ENCODE data around the gene EHD4. TPM values are rescaled to one million over a fixed set of nuclear protein-coding genes. Genes with fewer than 3 reads are reported as not detected.

EHD4 gene
- polyA plus RNA-seq, 2 donors, result 12.7 to 13.4 TPM

DNA sequence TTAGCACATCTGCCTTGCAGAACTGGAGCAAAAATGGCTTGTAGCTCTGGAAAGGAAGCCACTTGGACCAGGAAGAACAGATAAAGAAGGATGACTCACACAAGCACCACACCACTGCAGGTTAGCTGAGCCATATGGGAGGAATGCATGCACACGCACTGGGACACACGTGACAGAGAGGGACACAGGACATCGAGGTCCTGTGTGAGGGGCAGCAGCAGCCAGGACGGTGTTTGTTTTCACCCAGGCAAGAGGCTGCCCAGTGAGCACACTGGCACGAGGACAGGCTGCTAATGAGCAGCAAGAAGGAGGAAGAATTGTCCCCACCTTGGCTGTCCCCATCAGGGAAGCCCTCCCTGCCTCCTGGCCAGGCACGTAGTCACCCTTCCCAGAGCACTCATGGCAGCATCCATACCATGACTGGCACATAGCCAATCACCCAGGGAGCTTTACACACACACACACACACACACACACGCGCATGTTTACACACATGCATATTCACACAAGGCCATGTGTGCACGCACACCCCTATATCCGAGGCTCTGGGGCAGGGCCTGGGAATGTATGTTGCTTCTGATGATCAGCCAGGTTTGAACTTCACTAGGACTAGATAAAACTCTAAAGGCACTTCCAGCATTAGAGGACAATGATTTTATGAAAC, 54.5 kb downstream of the EHD4 start:
- Histone ChIP-seq H3K27ac (ENCODE audit: low read depth in 2 of 2, low read length in 1 of 2) (peak overlapping the region; percentile 61 to 72), H3K9me3 (ENCODE audit: control insufficient read depth in 2 of 2, insufficient read depth in 1 of 2, low read depth in 1 of 2, low read length in 1 of 2) (no peaks in the 10 kb centered on the region), H3K4me1 (ENCODE audit: control insufficient read depth in 2 of 2, insufficient read depth in 2 of 2, low read length in 1 of 2) (peaks cover 3 to 9% of the 10 kb centered on the region in 2 donors), H3K4me3 (ENCODE audit: low read depth in 1 of 2, low read length in 2 of 2) (no peak overlapping the region), H3K36me3 (ENCODE audit: control insufficient read depth in 2 of 2, insufficient read depth in 2 of 2, low read length in 1 of 2) (peaks cover 4 to 20% of the 10 kb centered on the region in 2 donors), H3K27me3 (ENCODE audit: control insufficient read depth in 1 of 2, insufficient read depth in 2 of 2, low read length in 2 of 2) (no peaks in the 10 kb centered on the region)
- WGBS, 2 donors, result 70% methylated on average over 10 of the region's 10 CpGs

DNA sequence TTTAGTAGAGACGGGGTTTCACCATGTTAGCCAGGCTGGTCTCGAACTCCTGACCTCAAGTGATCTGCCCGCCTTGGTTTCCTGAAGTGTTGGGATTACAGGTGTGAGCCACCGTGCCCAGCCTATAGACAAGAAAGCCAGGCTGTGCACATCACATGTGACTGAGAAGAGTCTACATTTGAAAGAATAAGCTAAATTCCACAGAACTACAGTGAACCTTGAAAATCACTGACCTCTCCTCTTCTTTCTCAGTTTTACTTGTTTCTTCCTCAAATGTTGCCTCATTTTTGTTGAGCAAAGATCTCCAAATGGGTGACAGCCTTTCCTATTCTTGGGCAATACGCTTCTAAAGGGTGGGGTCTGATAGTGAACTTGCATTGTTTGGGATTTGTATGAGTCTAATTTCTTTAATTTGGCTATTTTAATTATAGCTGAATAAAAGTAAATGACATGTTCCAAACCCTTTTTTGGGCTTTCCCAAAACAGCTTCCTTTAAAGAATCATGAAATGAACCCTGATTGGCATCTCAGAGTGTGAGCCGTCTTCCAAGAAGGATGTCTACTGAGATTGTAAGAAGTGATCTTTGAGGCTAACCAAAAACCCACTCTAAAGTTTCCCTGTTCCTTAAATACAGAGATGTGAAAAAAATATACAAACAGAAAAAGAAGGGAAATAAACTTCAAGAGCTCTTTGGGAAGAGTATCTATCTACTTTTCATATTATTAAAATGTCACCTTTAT, 56.9 kb downstream of the EHD4 start:
- Histone ChIP-seq H3K9me3 (ENCODE audit: control insufficient read depth in 2 of 2, insufficient read depth in 1 of 2, low read depth in 1 of 2, low read length in 1 of 2) (no peaks in the 10 kb centered on the region), H3K4me3 (ENCODE audit: low read depth in 1 of 2, low read length in 2 of 2) (no peak overlapping the region), H3K36me3 (ENCODE audit: control insufficient read depth in 2 of 2, insufficient read depth in 2 of 2, low read length in 1 of 2) (peaks cover 4 to 18% of the 10 kb centered on the region in 2 donors), H3K27me3 (ENCODE audit: control insufficient read depth in 1 of 2, insufficient read depth in 2 of 2, low read length in 2 of 2) (no peaks in the 10 kb centered on the region), H3K4me1 (ENCODE audit: control insufficient read depth in 2 of 2, insufficient read depth in 2 of 2, low read length in 1 of 2) (peaks cover 3 to 16% of the 10 kb centered on the region in 2 donors), H3K27ac (ENCODE audit: low read depth in 2 of 2, low read length in 1 of 2) (no peak overlapping the region)
- WGBS, 2 donors, result 90 to 91% methylated on average over 6 of the region's 6 CpGs

DNA sequence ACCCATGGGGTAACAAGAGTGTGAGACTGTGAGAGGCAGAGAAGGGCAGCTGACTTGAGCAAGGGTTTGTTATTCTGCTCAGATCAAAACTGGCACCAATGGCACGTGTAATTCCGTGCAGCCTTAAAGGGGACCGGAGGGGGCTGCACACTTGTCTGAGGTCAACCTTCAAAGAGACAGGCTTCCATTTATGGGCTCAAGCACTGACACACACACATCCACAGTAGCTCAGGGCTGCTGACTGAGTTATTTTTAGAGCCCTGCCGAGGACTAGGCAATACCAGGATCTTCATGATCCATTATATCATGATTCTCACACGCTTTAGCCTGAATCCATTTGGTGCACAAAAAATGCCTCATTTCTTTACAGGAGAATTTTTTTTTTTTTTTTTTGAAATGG, 57.9 kb downstream of the EHD4 start:
- Histone ChIP-seq H3K27me3 (ENCODE audit: control insufficient read depth in 1 of 2, insufficient read depth in 2 of 2, low read length in 2 of 2) (no peaks in the 10 kb centered on the region), H3K27ac (ENCODE audit: low read depth in 2 of 2, low read length in 1 of 2) (no peak overlapping the region), H3K4me1 (ENCODE audit: control insufficient read depth in 2 of 2, insufficient read depth in 2 of 2, low read length in 1 of 2) (peaks cover 3 to 15% of the 10 kb centered on the region in 2 donors), H3K4me3 (ENCODE audit: low read depth in 1 of 2, low read length in 2 of 2) (no peak overlapping the region), H3K9me3 (ENCODE audit: control insufficient read depth in 2 of 2, insufficient read depth in 1 of 2, low read depth in 1 of 2, low read length in 1 of 2) (no peaks in the 10 kb centered on the region), H3K36me3 (ENCODE audit: control insufficient read depth in 2 of 2, insufficient read depth in 2 of 2, low read length in 1 of 2) (peaks cover 6 to 18% of the 10 kb centered on the region in 2 donors)
- 71 to 77% methylated on average over 5 of the region's 5 CpGs for WGBS, 2 donors

DNA sequence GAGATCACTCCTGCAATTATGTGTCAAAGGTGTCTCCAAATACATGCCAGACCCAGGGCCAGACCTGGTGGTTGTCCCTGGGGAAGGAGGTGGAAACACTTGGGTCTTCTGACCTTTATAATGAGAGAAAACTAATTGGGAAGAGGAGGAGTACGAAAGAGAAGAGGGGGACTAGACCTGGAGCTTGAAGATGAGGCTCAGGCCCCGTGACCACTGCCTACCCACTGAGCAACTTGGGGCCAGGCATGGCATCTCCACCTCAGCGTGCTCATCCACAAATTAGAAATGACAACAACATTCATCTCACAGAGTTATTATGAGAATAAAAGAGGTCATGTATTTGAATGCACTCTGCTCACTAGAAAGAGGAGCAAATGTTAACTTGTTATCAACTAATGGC, 59.1 kb downstream of the EHD4 start:
- peak overlapping the region in 1 of 2 donors; percentile 37 for H3K27ac ChIP-seq (ENCODE audit: low read depth in 2 of 2, low read length in 1 of 2)
- peaks cover 0 to 13% of the 10 kb centered on the region in 2 donors for H3K4me1 ChIP-seq (ENCODE audit: control insufficient read depth in 2 of 2, insufficient read depth in 2 of 2, low read length in 1 of 2)
- no peaks in the 10 kb centered on the region for H3K9me3 ChIP-seq (ENCODE audit: control insufficient read depth in 2 of 2, insufficient read depth in 1 of 2, low read depth in 1 of 2, low read length in 1 of 2)
- H3K4me3 ChIP-seq (ENCODE audit: low read depth in 1 of 2, low read length in 2 of 2), result no peak overlapping the region
- H3K36me3 ChIP-seq (ENCODE audit: control insufficient read depth in 2 of 2, insufficient read depth in 2 of 2, low read length in 1 of 2), result peaks cover 9 to 17% of the 10 kb centered on the region in 2 donors
- no peaks in the 10 kb centered on the region for H3K27me3 ChIP-seq (ENCODE audit: control insufficient read depth in 1 of 2, insufficient read depth in 2 of 2, low read length in 2 of 2)
- WGBS, 2 donors, result 77 to 81% methylated on average over 3 of the region's 3 CpGs

DNA sequence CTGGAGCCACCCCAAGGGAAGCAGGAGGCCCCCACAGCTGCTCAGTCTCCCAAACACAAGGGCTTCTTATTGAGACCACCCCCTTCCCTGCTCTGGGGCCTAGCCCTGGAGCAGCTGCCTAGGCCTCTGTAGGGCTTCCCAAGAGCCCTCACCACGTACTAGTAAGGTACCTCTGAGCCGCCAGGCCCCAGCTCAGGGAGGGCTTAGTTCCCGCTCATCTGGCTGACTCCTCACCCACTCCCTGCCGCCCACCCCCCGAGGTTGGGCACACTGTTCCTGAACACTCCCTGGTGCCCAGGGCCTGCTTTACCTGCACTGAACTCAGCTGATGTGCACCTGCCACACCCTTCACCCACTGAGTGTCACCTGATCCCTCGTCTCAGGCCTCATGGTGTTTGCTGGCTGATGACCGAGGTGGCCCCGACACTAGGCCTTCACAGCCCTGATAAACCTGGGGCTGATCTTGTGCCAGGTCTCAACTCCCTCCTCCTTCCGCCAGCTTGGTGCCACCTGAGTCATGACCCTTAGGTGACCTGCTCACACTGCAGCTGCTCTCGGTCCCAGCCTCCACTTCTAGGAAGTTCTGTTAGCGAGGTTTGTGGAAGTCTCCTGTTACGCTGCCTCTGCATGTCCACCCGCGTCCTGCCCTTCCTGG, 60.5 kb downstream of the EHD4 start:
- Histone ChIP-seq H3K27me3 (ENCODE audit: control insufficient read depth in 1 of 2, insufficient read depth in 2 of 2, low read length in 2 of 2) (no peaks in the 10 kb centered on the region), H3K9me3 (ENCODE audit: control insufficient read depth in 2 of 2, insufficient read depth in 1 of 2, low read depth in 1 of 2, low read length in 1 of 2) (no peaks in the 10 kb centered on the region), H3K36me3 (ENCODE audit: control insufficient read depth in 2 of 2, insufficient read depth in 2 of 2, low read length in 1 of 2) (peaks cover 9 to 13% of the 10 kb centered on the region in 2 donors), H3K27ac (ENCODE audit: low read depth in 2 of 2, low read length in 1 of 2) (peak overlapping the region; percentile 48 to 70), H3K4me3 (ENCODE audit: low read depth in 1 of 2, low read length in 2 of 2) (no peak overlapping the region), H3K4me1 (ENCODE audit: control insufficient read depth in 2 of 2, insufficient read depth in 2 of 2, low read length in 1 of 2) (peaks cover 0 to 7% of the 10 kb centered on the region in 2 donors)
- 69 to 81% methylated on average over 14 of the region's 14 CpGs for WGBS, 2 donors

DNA sequence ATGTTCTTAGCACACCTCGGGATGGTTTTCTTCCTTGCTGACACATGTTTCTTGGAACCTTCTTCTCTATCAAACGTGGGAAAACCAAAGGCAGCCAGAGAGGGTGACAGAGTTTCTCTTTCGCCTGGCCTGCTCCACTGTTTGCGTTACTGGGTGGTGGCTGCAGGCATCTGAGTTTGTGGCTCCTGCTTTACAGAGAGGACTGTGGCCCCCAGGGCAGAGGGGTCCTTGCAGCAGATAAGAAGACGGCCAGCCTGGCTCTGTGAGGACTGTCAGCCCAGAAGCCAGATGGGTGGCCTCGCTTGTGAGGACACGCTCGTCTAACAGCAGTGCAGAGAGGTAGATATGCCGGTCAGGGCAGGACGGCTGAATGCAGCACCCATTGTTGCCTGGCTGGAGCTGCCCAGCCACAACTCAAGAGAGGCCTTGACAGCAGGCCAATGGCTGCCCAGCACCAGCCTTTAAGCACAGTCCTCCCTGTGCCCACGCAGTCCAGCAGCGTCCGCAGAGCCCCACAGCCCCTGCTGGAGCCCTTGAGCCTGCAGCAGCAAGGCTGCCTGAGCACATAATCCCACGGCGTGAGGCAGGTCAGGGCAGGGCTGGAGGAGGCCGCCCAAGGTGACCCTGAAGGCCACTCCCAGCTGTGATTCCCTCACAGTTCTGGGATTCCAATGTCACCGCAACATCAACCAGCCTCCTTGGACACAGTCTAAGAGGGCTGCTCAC, 63.5 kb downstream of the EHD4 start:
- Histone ChIP-seq H3K9me3 (ENCODE audit: control insufficient read depth in 2 of 2, insufficient read depth in 1 of 2, low read depth in 1 of 2, low read length in 1 of 2) (no peaks in the 10 kb centered on the region), H3K27me3 (ENCODE audit: control insufficient read depth in 1 of 2, insufficient read depth in 2 of 2, low read length in 2 of 2) (no peaks in the 10 kb centered on the region), H3K4me1 (ENCODE audit: control insufficient read depth in 2 of 2, insufficient read depth in 2 of 2, low read length in 1 of 2) (peaks cover 0 to 7% of the 10 kb centered on the region in 2 donors), H3K4me3 (ENCODE audit: low read depth in 1 of 2, low read length in 2 of 2) (no peak overlapping the region), H3K27ac (ENCODE audit: low read depth in 2 of 2, low read length in 1 of 2) (no peak overlapping the region), H3K36me3 (ENCODE audit: control insufficient read depth in 2 of 2, insufficient read depth in 2 of 2, low read length in 1 of 2) (peaks cover 9 to 22% of the 10 kb centered on the region in 2 donors)
- WGBS, 2 donors, result 72 to 83% methylated on average over 17 of the region's 17 CpGs

DNA sequence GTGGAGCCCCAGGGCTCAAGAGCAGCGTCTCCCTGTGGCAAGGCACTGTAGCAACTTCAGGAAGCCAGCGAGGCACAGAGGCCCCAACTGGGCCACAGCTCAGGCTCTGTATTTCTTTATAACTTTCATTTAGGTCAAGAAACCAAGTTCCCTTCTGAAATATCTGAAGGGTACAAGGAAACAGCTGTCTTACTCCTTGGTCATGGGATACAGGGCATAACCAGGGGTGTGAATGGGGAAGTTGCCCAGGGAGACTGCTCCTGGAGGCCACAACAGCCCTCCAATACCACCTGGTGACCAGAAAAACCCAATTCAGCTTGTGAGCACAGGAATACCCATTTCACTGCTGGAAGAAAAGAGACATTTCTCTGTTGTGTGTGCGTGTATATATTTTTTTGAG, 65.2 kb downstream of the EHD4 start:
- no peak overlapping the region for H3K4me3 ChIP-seq (ENCODE audit: low read depth in 1 of 2, low read length in 2 of 2)
- H3K27me3 ChIP-seq (ENCODE audit: control insufficient read depth in 1 of 2, insufficient read depth in 2 of 2, low read length in 2 of 2), result no peaks in the 10 kb centered on the region
- no peak overlapping the region for H3K27ac ChIP-seq (ENCODE audit: low read depth in 2 of 2, low read length in 1 of 2)
- peaks cover 9 to 22% of the 10 kb centered on the region in 2 donors for H3K36me3 ChIP-seq (ENCODE audit: control insufficient read depth in 2 of 2, insufficient read depth in 2 of 2, low read length in 1 of 2)
- 93% methylated on average over 3 of the region's 3 CpGs for WGBS, 2 donors
- H3K4me1 ChIP-seq (ENCODE audit: control insufficient read depth in 2 of 2, insufficient read depth in 2 of 2, low read length in 1 of 2), result peaks cover 0 to 6% of the 10 kb centered on the region in 2 donors
- no peaks in the 10 kb centered on the region for H3K9me3 ChIP-seq (ENCODE audit: control insufficient read depth in 2 of 2, insufficient read depth in 1 of 2, low read depth in 1 of 2, low read length in 1 of 2)

DNA sequence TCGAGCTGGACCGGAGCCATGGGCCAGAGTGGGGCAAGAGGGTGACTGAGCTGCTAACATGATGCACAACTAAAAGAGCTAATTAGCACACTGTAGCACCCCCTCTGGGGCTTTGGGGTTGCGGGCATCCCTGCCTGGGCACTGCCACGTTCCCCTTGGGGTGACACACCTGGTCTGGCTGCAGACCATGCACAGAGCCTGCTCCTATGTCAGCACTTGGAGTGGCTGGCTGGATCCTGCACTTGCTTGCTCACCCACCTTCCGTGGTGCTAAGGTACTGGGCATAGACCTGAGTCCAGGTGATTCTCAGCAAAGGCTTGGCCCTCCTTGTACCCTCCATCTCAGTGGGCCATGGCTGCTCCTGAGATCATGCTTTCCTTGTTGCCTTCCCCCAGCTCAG, 65.7 kb downstream of the EHD4 start:
- Histone ChIP-seq H3K9me3 (ENCODE audit: control insufficient read depth in 2 of 2, insufficient read depth in 1 of 2, low read depth in 1 of 2, low read length in 1 of 2) (no peaks in the 10 kb centered on the region), H3K4me3 (ENCODE audit: low read depth in 1 of 2, low read length in 2 of 2) (no peak overlapping the region), H3K27me3 (ENCODE audit: control insufficient read depth in 1 of 2, insufficient read depth in 2 of 2, low read length in 2 of 2) (no peaks in the 10 kb centered on the region), H3K27ac (ENCODE audit: low read depth in 2 of 2, low read length in 1 of 2) (no peak overlapping the region), H3K4me1 (ENCODE audit: control insufficient read depth in 2 of 2, insufficient read depth in 2 of 2, low read length in 1 of 2) (peaks cover 0 to under 1% of the 10 kb centered on the region in 2 donors), H3K36me3 (ENCODE audit: control insufficient read depth in 2 of 2, insufficient read depth in 2 of 2, low read length in 1 of 2) (peaks cover 9 to 25% of the 10 kb centered on the region in 2 donors)
- WGBS, 2 donors, result 97 to 98% methylated on average over 5 of the region's 5 CpGs
